H1 (cell line): ENCODE measurements around the gene LILRA1. TPM values are rescaled to one million over a fixed set of nuclear protein-coding genes. Genes with fewer than 3 reads are reported as not detected.

Experiments used
- FOSL1 ChIP-seq: IDR thresholded peaks from 2 replicates; pipeline ENCODE4 v1.6.1; 2011; ENCODE audit warnings: mild to moderate bottlenecking, low read depth, low read length, moderate library complexity; ENCODE audit not compliant: insufficient read depth
- TAF1 ChIP-seq: IDR thresholded peaks from 2 replicates; pipeline ENCODE4 v1.6.1; 2011; ENCODE audit warnings: mild to moderate bottlenecking, low read depth, low read length
- microRNA-seq, 2 experiments: library from miRNA; unstranded; fragments of <30 nt; microRNA quantifications; one replicate each; pipeline versions ENCODE4 to v1.2.0, GENCODE V29; 2016 to 2020; ENCODE audit warnings: borderline microRNAs expressed in 2 of 2, borderline number of aligned reads in 2 of 2, borderline replicate concordance in 1 of 2
- polyA plus RNA-seq, 7 experiments: library from polyadenylated mRNA; depleted of rRNA in 3 of 7; stranded (reverse) in 5 of 7; unstranded in 2 of 7; fragments of >200 nt in 5 of 7; fragments of 200-250 nt in 2 of 7; gene quantifications; 1 replicate in 5 of 7; 2 replicates in 1 of 7; 4 replicates in 1 of 7; pipeline versions ENCODE4 v1.2.1 to v1.2.3, GENCODE V29; 2011 to 2013; ENCODE audit warnings: missing spikeins in 2 of 7, mixed read lengths in 2 of 7
- small RNA-seq: library from polyadenylated mRNA; stranded (forward); fragments of <200 nt; extraction: miRNeasy Mini kit (QIAGEN cat#:217004); gene quantifications from one replicate; pipeline ENCODE3, GENCODE V24; 2013; ENCODE audit not compliant: insufficient read depth
- total RNA-seq: library from RNA; stranded (reverse); fragmentation: NEBNext Ultra II Directional; extraction: Animal tissue kit (Norgen Biotek cat#: 25700); gene quantifications from 2 replicates; pipeline ENCODE4 v1.2.1, GENCODE V29; 2021

The LILRA1 gene
- total and polyA plus RNA-seq, 2 of the 8 experiments (the other 6 are each of a cell fraction or from before 2014, with no cell fraction given), result not detected

DNA sequence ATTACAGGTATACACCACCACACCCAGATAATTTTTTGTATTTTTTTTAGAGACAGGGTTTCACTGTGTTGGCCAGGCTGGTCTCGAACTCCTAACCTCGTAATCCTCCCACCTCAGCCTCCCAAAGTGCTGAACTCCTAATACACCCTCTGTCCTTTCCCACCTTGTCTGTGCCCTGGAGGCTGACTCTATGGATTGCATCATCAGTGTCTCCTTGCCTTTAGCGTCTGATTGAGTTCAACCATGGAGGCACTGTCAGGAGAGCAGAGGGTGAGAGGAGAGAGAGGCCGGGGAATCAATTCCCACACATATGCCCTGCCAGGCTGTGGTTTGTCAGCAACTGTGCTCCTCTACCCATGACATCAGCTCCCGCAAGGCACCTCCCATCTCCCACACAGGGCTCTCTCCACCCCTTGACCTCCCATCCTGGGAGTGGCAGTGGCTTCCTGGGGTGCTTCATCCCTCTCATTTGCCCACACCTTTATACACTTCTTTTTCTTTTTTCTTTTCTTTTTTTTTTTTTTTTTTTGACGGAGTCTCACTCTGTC, 56.8 kb downstream of the LILRA1 start (continued):
- TF ChIP-seq FOSL1 (no peak), TAF1 (no peak)

Small RNAs within 50 kb of the gene (microRNA-seq; reads per million reads assigned to microRNA genes)
- 0 reads per million in 2 experiments for gene MIR8061

Small RNAs within 50 kb of the gene (small RNA-seq; reads per million reads assigned to genes)
- gene AC245036.2 (not detected), gene AC245036.3 (not detected), gene MIR8061 (not detected)

Other genes starting within 250 kb of the LILRA1 start
- not detected in 2 replicates for gene LAIR1, start 228.7 kb upstream of the LILRA1 start, total RNA-seq
- gene LAIR1, start 228.7 kb upstream of the LILRA1 start, polyA plus RNA-seq (2011; rRNA removed), result 0.13 and 0.18 TPM in 2 replicates
- 24.3 and 26.7 TPM in 2 replicates for gene TTYH1, start 178.2 kb upstream of the LILRA1 start, total RNA-seq
- gene TTYH1, start 178.2 kb upstream of the LILRA1 start, polyA plus RNA-seq (2011; rRNA removed), result 46.5 and 92.1 TPM in 2 replicates
- gene LENG8, start 144.4 kb upstream of the LILRA1 start, total RNA-seq, result 108 TPM in 2 replicates
- 62.2 and 113 TPM in 2 replicates for gene LENG8, start 144.4 kb upstream of the LILRA1 start, polyA plus RNA-seq (2011; rRNA removed)
- gene LENG9, start 129.9 kb upstream of the LILRA1 start, total RNA-seq, result 3.9 and 4.0 TPM in 2 replicates
- 1.6 and 2.6 TPM in 2 replicates for gene LENG9, start 129.9 kb upstream of the LILRA1 start, polyA plus RNA-seq (2011; rRNA removed)
- 2.1 and 4.8 TPM in 2 replicates for gene CDC42EP5, start 120.3 kb upstream of the LILRA1 start, total RNA-seq
- gene CDC42EP5, start 120.3 kb upstream of the LILRA1 start, polyA plus RNA-seq (2011; rRNA removed), result 1.8 and 4.2 TPM in 2 replicates
- gene LAIR2, start 90.8 kb upstream of the LILRA1 start, total RNA-seq, result not detected in 2 replicates
- gene LAIR2, start 90.8 kb upstream of the LILRA1 start, polyA plus RNA-seq (2011; rRNA removed), result not detected in 2 replicates
- not detected in 2 replicates for gene LILRA2, start 19.8 kb upstream of the LILRA1 start, total RNA-seq
- not detected in 2 replicates for gene LILRA2, start 19.8 kb upstream of the LILRA1 start, polyA plus RNA-seq (2011; rRNA removed)
- not detected in 2 replicates for gene LILRB1, start 36.9 kb downstream of the LILRA1 start, total RNA-seq
- not detected in 2 replicates for gene LILRB1, start 36.9 kb downstream of the LILRA1 start, polyA plus RNA-seq (2011; rRNA removed)
- gene LILRB4, start 69.4 kb downstream of the LILRA1 start, total RNA-seq, result not detected in 2 replicates
- not detected in 2 replicates for gene LILRB4, start 69.4 kb downstream of the LILRA1 start, polyA plus RNA-seq (2011; rRNA removed)
- not detected in 2 replicates for gene KIR3DL3, start 130.8 kb downstream of the LILRA1 start, total RNA-seq
- gene KIR3DL3, start 130.8 kb downstream of the LILRA1 start, polyA plus RNA-seq (2011; rRNA removed), result not detected in 2 replicates
- gene KIR2DL3, start 144.9 kb downstream of the LILRA1 start, total RNA-seq, result not detected in 2 replicates
- not detected in 2 replicates for gene KIR2DL3, start 144.9 kb downstream of the LILRA1 start, polyA plus RNA-seq (2011; rRNA removed)
- gene KIR2DL1, start 176.2 kb downstream of the LILRA1 start, total RNA-seq, result not detected in 2 replicates
- gene KIR2DL1, start 176.2 kb downstream of the LILRA1 start, polyA plus RNA-seq (2011; rRNA removed), result not detected in 2 replicates
- not detected in 2 replicates for gene KIR2DL4, start 210.0 kb downstream of the LILRA1 start, total RNA-seq
- not detected in 2 replicates for gene KIR2DL4, start 210.0 kb downstream of the LILRA1 start, polyA plus RNA-seq (2011; rRNA removed)
- not detected in 2 replicates for gene KIR3DL1, start 222.8 kb downstream of the LILRA1 start, total RNA-seq
- gene KIR3DL1, start 222.8 kb downstream of the LILRA1 start, polyA plus RNA-seq (2011; rRNA removed), result not detected in 2 replicates
- gene KIR2DS4, start 239.0 kb downstream of the LILRA1 start, total RNA-seq, result not detected in 2 replicates
- not detected in 2 replicates for gene KIR2DS4, start 239.0 kb downstream of the LILRA1 start, polyA plus RNA-seq (2011; rRNA removed)